AG10803 (cell line): Measurements from ENCODE around the gene ZC3H4.

ENCODE experiments used
- DNase-seq: peaks from one replicate; pipeline ENCODE4 v3.0.0; 2010; ENCODE audit warnings: low read depth
- H3K4me3 ChIP-seq: 2 replicates; pipeline ENCODE4 v1.5.1; 2011; ENCODE audit warnings: mild to moderate bottlenecking, low read length, control low read depth
- TF ChIP-seq, protein P1 (sequence below): conservative IDR thresholded peaks from 2 replicates; pipeline ENCODE4 v1.5.1; 2011; ENCODE audit warnings: mild to moderate bottlenecking, low read length, control low read depth, inconsistent platforms

The ZC3H4 gene

DNA sequence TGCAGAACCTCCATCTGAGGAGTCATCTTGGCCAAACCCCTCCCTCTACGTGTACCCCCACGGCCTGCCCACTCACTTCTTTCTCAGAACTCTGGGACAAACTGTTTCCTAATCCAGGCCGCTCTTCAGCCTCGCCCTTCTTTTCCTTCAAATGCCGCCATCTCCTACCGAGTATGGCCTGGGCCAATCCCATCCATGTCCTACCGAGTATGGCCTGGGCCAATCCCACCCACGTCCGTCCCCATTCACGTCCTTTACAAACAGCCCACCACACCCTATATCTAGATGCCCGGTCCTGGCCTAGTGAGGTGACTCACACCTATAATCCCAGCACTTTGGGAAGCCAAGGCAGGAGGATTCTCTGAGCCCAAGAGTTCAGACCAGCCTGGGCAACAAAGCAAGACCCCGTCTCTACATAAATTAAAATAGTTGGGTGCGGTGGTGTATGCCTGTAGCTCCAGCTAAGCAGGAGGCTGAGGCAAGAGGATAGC, 66.3 kb downstream of the ZC3H4 start:
- H3K4me3 ChIP-seq = peak overlapping the region; percentile 77
- TF ChIP-seq, protein P1, sequence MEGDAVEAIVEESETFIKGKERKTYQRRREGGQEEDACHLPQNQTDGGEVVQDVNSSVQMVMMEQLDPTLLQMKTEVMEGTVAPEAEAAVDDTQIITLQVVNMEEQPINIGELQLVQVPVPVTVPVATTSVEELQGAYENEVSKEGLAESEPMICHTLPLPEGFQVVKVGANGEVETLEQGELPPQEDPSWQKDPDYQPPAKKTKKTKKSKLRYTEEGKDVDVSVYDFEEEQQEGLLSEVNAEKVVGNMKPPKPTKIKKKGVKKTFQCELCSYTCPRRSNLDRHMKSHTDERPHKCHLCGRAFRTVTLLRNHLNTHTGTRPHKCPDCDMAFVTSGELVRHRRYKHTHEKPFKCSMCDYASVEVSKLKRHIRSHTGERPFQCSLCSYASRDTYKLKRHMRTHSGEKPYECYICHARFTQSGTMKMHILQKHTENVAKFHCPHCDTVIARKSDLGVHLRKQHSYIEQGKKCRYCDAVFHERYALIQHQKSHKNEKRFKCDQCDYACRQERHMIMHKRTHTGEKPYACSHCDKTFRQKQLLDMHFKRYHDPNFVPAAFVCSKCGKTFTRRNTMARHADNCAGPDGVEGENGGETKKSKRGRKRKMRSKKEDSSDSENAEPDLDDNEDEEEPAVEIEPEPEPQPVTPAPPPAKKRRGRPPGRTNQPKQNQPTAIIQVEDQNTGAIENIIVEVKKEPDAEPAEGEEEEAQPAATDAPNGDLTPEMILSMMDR = no peak
- DNase-seq = no peak

DNA sequence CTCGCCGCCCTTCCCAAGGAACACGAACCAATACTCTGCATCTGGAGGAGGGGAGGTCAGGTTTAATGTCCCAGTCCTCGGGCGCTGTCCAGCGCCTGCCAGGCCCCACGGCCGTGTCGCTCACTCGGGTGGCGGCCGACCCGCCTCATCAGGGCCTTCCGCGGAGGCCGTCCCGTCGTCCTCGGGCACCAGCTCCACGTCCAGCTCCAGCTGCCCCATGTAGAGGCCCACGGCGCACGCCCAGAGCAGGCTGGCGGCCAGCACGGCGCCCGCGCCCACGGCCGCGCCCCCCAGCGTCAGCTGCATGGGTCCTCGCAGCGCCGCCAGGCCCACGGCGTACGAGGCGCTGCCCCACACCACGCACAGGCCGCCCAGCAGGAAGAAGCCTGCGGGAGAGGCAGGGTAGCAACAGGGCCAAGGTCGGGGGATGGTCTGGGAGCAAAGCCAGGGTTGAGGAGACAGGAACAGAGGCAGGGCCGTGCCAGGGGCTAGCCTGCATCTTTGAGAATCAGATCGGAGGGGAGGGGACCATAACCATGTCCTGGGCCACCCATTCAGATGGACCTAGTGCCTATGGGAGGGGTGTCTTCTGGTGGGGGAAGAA, 67.6 kb downstream of the ZC3H4 start:
- DNase-seq = no peak
- H3K4me3 ChIP-seq = no peak overlapping the region
- TF ChIP-seq, protein P1 = no peak

DNA sequence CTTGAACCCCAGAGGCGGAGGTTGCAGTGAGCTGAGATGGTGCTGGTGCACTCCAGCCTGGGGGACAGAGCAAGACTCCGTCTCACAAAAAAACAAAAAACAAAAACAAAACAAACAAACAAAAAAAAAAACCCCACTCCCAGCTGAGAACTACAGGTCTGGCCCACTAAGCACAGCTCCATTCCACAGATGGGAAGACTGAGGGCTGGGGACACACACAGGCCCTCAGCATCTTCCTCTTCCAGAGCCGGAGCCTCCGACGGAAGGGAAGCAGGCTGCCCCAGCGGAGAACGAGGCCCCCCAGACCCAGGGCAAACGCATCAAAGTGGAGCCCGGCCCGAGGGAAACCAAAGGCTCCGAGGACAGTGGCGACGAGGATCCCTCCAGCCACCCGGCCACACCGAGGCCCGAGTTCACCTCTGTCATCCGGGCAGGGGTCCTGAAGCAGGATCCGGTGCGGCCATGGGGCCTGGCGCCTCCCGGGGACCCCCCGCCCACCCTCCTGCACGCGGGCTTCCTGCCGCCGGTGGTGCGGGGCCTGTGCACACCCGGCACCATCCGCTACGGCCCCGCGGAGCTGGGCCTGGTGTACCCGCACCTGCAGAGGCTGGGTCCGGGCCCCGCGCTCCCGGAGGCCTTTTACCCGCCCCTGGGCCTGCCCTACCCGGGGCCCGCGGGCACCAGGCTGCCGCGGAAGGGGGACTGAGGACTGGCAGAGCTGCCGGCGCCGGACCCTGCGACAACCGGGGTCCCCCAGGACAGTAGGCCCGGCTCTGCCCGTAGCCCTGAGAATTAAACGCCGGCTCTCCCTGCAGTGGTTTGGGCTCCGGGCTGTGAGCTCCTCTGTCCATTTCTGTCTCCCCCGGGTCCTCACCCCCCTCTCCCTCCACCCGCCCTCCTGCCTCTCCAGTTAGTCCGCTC, 68.4 kb downstream of the ZC3H4 start:
- DNase-seq = no peak
- TF ChIP-seq, protein P1 = no peak
- no peak overlapping the region for H3K4me3 ChIP-seq

DNA sequence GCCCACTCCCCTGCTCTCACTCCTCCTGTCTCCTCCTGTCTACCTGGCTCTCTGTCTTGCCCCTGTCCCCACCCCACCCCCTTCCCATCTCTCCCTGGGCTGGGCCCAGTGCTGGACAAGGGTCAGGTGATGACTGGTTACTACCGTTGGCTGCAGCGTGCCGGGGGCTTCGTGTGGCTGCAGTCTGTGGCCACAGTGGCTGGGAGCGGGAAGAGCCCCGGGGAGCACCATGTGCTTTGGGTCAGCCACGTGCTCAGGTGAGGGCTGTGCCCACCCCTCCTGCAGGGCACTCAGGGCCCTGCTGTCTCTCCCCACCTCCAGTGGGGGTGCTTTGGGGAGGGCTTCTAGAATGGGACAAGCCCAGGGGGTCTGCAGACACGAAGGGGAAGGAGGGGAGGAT, 72.7 kb downstream of the ZC3H4 start:
- DNase-seq = no peak
- H3K4me3 ChIP-seq = no peak overlapping the region
- TF ChIP-seq, protein P1 = no peak

DNA sequence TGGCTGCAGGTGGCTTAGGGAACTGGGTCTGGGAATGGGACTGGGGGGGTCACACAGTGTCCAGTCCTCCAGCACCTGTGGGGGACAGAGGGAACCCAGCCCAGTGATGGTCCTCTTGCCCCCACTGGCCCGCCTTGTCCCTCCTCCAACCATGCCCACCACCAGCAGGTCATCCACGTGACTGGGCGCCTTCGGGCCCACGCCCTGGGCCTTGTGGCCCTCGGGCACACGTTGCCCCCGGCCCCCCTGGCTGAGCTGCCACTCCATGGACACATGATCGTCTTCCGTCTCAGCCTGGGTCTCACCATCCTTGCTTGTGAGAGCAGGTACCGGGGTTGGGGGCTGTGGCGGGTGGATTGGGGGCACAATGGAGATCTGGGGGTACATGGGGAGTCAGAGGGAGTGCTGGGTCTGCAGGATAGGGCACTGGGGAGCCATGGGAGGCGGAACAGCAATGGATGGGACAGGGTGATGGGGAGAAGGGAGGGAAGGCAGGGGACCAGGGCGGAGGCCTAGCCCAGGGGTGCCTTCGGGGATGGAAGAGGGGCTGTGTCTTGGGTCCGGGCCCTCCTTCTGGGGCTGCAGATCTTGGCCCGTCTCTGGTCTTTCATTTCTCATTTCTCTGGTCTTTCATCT, 74.2 kb downstream of the ZC3H4 start:
- no peak for DNase-seq

GRCh38 chr19:47037766-47038165, 75.8 kb downstream of the ZC3H4 start:
- DNase-seq = no peak
- H3K4me3 ChIP-seq = no peak overlapping the region
- TF ChIP-seq, protein P1 = no peak

More for the DNA sequence above, 74.2 kb downstream of the ZC3H4 start:
- no peak overlapping the region for H3K4me3 ChIP-seq
- TF ChIP-seq, protein P1 = no peak
